Tibial nerve (tissue), 3 donors: Measurements from ENCODE around the gene CAMK1D.

Experiments used
- POLR2A ChIP-seq, 2 donors: fragments of 450-650 bp; IDR thresholded peaks; one replicate each; pipeline ENCODE4 v1.6.1; 2017; ENCODE audit warnings: antibody characterized with exemption in 2 of 2, mild to moderate bottlenecking in 2 of 2, moderate library complexity in 2 of 2
- TF ChIP-seq, protein P1 (sequence below), 5 experiments: fragments of 200-600 bp in 3 of 5; fragments of 450-650 bp in 2 of 5; sonication (generic) in 3 of 5; IDR thresholded peaks; one replicate each; pipeline ENCODE4 v1.5.1; 2016 to 2019; ENCODE audit warnings: antibody characterized with exemption in 5 of 5, mild to moderate bottlenecking in 3 of 5, moderate library complexity in 2 of 5

DNA sequence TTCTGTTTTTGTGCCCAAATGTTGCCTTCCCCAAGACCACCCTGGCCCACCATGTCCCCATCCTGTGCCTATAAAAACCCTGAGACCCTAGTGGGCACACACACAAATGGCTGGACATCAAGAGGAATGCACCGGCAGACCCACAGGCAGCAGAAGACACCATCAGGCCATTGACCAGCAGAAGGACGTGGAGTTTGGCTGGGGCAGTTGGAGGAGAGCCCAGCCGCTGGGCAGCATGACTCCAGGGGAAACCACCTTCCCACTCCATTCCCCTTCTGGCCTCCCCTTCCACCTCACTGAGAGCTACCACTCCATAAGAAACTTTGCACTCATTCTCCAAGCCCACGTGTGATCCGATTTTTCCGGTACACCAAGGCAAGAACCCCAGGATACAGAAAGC, 309.2 kb downstream of the CAMK1D start:
- TF ChIP-seq, protein P1, sequence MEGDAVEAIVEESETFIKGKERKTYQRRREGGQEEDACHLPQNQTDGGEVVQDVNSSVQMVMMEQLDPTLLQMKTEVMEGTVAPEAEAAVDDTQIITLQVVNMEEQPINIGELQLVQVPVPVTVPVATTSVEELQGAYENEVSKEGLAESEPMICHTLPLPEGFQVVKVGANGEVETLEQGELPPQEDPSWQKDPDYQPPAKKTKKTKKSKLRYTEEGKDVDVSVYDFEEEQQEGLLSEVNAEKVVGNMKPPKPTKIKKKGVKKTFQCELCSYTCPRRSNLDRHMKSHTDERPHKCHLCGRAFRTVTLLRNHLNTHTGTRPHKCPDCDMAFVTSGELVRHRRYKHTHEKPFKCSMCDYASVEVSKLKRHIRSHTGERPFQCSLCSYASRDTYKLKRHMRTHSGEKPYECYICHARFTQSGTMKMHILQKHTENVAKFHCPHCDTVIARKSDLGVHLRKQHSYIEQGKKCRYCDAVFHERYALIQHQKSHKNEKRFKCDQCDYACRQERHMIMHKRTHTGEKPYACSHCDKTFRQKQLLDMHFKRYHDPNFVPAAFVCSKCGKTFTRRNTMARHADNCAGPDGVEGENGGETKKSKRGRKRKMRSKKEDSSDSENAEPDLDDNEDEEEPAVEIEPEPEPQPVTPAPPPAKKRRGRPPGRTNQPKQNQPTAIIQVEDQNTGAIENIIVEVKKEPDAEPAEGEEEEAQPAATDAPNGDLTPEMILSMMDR (IDR thresholded peaks at IDR 0.05): no peak
- TF ChIP-seq POLR2A (IDR thresholded peaks at IDR 0.05): no peak
